Gastrocnemius medialis (tissue), 4 donors: ENCODE data around the gene RPS6KL1.

Source experiments
- POLR2A ChIP-seq, 2 donors: fragments of 450-650 bp; IDR thresholded peaks; one replicate each; pipeline ENCODE4 v1.6.1; 2017; ENCODE audit warnings: antibody characterized with exemption in 2 of 2, mild to moderate bottlenecking in 2 of 2, moderate library complexity in 2 of 2
- TF ChIP-seq, protein P1 (sequence below), 5 experiments: fragments of 450-650 bp in 3 of 5; fragments of 200-600 bp in 2 of 5; sonication (generic) in 2 of 5; IDR thresholded peaks in 4 of 5; conservative IDR thresholded peaks in 1 of 5; 1 replicate in 4 of 5; 2 replicates in 1 of 5; pipeline ENCODE4 v1.5.1; 2016 to 2019; ENCODE audit warnings: antibody characterized with exemption in 5 of 5, mild to moderate bottlenecking in 3 of 5, moderate library complexity in 3 of 5

DNA sequence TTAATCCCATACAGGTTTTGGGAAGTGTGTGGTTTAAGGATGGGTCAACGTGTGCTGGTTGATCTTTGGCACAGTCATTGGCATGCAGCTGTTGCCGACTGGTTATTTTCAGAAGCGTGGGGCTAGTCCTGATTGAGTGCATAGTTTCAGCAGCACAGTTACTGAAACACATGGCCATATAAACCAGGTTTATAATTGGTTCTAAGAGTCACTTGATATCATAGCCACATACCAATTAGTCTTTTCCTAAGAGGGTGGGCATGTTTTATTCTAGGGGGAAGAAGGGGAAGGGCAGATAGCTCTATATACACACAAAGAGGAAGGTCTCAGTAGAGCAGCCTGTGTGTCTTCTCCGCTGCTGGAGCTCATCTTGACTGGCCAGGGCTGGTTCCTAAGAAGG is 11.0 kb upstream of the RPS6KL1 start:
- no peak for TF ChIP-seq POLR2A (IDR thresholded peaks at IDR 0.05)
- TF ChIP-seq, protein P1, sequence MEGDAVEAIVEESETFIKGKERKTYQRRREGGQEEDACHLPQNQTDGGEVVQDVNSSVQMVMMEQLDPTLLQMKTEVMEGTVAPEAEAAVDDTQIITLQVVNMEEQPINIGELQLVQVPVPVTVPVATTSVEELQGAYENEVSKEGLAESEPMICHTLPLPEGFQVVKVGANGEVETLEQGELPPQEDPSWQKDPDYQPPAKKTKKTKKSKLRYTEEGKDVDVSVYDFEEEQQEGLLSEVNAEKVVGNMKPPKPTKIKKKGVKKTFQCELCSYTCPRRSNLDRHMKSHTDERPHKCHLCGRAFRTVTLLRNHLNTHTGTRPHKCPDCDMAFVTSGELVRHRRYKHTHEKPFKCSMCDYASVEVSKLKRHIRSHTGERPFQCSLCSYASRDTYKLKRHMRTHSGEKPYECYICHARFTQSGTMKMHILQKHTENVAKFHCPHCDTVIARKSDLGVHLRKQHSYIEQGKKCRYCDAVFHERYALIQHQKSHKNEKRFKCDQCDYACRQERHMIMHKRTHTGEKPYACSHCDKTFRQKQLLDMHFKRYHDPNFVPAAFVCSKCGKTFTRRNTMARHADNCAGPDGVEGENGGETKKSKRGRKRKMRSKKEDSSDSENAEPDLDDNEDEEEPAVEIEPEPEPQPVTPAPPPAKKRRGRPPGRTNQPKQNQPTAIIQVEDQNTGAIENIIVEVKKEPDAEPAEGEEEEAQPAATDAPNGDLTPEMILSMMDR (IDR thresholded peaks at IDR 0.05 in 4 of 5, conservative IDR thresholded peaks at IDR 0.05 in 1 of 5), result no peak
